ENCODE results near the gene FBXW11. TPM values are rescaled to one million over a fixed set of nuclear protein-coding genes. Genes with fewer than 3 reads are reported as not detected.

FBXW11 gene
- total RNA-seq, 1 donor from 2014 or later: 110 TPM

DNA sequence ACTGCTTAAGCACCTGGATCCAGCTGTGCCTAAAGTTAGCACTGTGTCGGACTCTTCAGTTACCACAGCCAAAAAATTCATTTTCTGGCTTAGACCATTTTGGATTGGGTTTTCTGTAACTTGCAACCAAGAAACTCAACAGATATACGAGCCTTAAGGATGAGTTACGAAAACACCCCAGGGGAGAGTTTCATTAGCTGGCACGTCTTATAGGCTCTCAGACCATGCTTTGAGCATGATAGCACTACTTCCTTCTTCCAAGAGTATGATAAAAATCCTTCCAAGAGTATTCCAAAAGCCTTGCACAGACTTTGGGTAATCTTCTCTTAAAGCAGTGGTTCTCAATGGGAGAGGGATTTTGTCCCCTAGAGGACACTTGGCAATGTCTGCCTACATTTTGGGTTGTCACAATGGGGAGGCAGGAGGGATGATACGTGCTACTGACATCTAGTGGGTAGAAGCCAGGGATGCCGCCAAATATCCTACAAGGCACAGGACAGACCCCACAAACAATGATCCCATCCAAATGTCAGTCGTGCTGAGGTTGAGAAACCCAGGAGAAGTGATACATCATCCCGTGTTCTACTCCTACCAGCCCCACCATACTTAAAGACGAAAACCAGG, 156.0 kb downstream of the FBXW11 start:
- Mint-ChIP-seq H3K4me3 (ENCODE audit: unreplicated experiment) (no peak overlapping the region), H3K4me1 (ENCODE audit: low read depth, unreplicated experiment) (peaks cover 7% of the 10 kb centered on the region), H3K27me3 (ENCODE audit: unreplicated experiment) (peaks cover 2% of the 10 kb centered on the region), H3K9me3 (ENCODE audit: unreplicated experiment) (peaks cover 4% of the 10 kb centered on the region), H3K36me3 (ENCODE audit: unreplicated experiment) (peaks cover 5% of the 10 kb centered on the region), H3K27ac (ENCODE audit: unreplicated experiment) (no peak overlapping the region)
- TF ChIP-seq, protein P1, sequence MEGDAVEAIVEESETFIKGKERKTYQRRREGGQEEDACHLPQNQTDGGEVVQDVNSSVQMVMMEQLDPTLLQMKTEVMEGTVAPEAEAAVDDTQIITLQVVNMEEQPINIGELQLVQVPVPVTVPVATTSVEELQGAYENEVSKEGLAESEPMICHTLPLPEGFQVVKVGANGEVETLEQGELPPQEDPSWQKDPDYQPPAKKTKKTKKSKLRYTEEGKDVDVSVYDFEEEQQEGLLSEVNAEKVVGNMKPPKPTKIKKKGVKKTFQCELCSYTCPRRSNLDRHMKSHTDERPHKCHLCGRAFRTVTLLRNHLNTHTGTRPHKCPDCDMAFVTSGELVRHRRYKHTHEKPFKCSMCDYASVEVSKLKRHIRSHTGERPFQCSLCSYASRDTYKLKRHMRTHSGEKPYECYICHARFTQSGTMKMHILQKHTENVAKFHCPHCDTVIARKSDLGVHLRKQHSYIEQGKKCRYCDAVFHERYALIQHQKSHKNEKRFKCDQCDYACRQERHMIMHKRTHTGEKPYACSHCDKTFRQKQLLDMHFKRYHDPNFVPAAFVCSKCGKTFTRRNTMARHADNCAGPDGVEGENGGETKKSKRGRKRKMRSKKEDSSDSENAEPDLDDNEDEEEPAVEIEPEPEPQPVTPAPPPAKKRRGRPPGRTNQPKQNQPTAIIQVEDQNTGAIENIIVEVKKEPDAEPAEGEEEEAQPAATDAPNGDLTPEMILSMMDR (IDR thresholded peaks at IDR 0.05; ENCODE audit: partially characterized antibody, unreplicated experiment): no peak
- peak; percentile 36 for DNase-seq

GRCh38 chr5:171849585-171850323, 156.7 kb downstream of the FBXW11 start:
- H3K27ac Mint-ChIP-seq (ENCODE audit: unreplicated experiment): no peak overlapping the region
- no peak for DNase-seq

GRCh38 chr5:171848911-171849520, 157.4 kb downstream of the FBXW11 start:
- Mint-ChIP-seq H3K4me1 (ENCODE audit: low read depth, unreplicated experiment) (peaks cover 7% of the 10 kb centered on the region), H3K4me3 (ENCODE audit: unreplicated experiment) (no peak overlapping the region), H3K27ac (ENCODE audit: unreplicated experiment) (no peak overlapping the region), H3K36me3 (ENCODE audit: unreplicated experiment) (no peaks in the 10 kb centered on the region), H3K27me3 (ENCODE audit: unreplicated experiment) (peaks cover 2% of the 10 kb centered on the region), H3K9me3 (ENCODE audit: unreplicated experiment) (peaks cover 2% of the 10 kb centered on the region)
- DNase-seq: no peak
- TF ChIP-seq, protein P1 (IDR thresholded peaks at IDR 0.05; ENCODE audit: partially characterized antibody, unreplicated experiment): no peak

More at GRCh38 chr5:171849585-171850323, 156.7 kb downstream of the FBXW11 start:
- H3K9me3 Mint-ChIP-seq (ENCODE audit: unreplicated experiment): peaks cover 2% of the 10 kb centered on the region
- peaks cover 7% of the 10 kb centered on the region for H3K4me1 Mint-ChIP-seq (ENCODE audit: low read depth, unreplicated experiment)
- TF ChIP-seq, protein P1 (IDR thresholded peaks at IDR 0.05; ENCODE audit: partially characterized antibody, unreplicated experiment): no peak
- H3K27me3 Mint-ChIP-seq (ENCODE audit: unreplicated experiment): peaks cover 2% of the 10 kb centered on the region
- no peak overlapping the region for H3K4me3 Mint-ChIP-seq (ENCODE audit: unreplicated experiment)
- H3K36me3 Mint-ChIP-seq (ENCODE audit: unreplicated experiment): peaks cover 5% of the 10 kb centered on the region

DNA sequence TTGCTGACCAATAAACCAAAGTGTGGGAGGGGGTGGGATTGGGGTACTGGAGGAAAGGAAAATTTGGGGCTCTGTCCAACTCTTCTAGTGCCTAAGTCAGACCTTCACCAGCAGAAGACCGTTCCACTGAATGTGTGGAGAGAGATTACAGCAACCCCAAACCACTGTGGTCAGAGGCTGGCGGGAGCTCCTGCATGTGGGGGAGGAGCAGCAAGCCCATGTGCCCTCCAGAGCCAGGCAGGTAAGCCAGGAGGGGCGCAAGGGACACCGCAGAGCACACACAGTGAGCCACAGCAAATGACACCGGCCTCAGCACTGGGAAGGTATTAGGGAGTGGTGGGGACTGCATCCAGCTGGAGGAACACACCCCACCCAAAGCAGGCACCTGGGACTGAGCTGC, 158.0 kb downstream of the FBXW11 start:
- no peak for DNase-seq
- Mint-ChIP-seq H3K27me3 (ENCODE audit: unreplicated experiment) (peaks cover 2% of the 10 kb centered on the region), H3K4me1 (ENCODE audit: low read depth, unreplicated experiment) (peaks cover 7% of the 10 kb centered on the region), H3K4me3 (ENCODE audit: unreplicated experiment) (no peak overlapping the region), H3K9me3 (ENCODE audit: unreplicated experiment) (peaks cover 2% of the 10 kb centered on the region), H3K27ac (ENCODE audit: unreplicated experiment) (no peak overlapping the region), H3K36me3 (ENCODE audit: unreplicated experiment) (no peaks in the 10 kb centered on the region)
- TF ChIP-seq, protein P1 (IDR thresholded peaks at IDR 0.05; ENCODE audit: partially characterized antibody, unreplicated experiment): no peak
